Stimulated activated CD4-positive, alpha-beta T cell treated with anti-CD3 and anti-CD28 coated beads, Interleukin-12 subunit alpha, Interleukin-12 subunit beta, amount 100 ng/mL, for 4 hours (primary cell): ENCODE results near the gene CCL7.

ENCODE experiments used
- DNase-seq: peaks from one replicate; pipeline ENCODE4 v3.0.0-alpha.2; 2020

Gene CCL7

GRCh38 chr17:34248511-34249024, 21.5 kb upstream of the CCL7 start:
- no peak for DNase-seq

DNA sequence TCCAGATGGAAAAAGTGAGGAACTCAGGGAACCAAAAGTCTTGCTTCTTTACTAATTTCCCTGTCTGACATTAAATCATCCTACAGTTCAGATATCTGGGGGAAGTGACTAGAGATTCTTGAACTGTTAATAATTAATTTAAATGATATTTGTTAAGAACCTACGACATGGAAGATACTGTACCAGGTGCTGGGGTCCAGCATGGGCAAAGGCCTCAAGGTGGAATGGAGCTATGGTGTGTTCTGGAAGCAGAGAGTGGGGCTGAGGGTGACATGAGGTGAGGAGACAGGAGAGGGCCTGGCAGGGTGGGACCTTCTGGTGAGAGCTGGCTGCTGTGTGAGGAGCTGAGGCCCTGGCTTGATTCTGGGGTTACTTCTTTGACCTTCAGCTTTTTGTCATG, 21.0 kb upstream of the CCL7 start:
- DNase-seq = no peak

DNA sequence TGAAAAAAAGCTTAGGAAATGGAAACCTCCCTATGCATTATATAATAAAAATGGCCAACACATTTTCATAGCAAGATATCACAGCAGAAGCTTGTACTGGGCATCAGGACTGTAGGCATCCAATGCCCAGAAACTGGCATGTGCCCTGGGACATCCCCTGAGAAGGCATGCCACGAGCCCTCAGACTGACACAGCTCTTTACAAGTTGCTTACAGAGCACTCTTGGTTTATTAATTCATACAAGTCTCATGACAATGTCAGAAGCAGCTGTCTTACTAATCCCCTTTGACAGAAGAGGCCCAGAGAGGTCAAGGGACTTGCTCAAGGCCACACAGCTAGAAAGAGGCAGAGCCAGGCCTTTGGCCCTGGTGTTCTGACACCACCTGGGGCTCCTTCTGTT, 20.5 kb upstream of the CCL7 start:
- no peak for DNase-seq

DNA sequence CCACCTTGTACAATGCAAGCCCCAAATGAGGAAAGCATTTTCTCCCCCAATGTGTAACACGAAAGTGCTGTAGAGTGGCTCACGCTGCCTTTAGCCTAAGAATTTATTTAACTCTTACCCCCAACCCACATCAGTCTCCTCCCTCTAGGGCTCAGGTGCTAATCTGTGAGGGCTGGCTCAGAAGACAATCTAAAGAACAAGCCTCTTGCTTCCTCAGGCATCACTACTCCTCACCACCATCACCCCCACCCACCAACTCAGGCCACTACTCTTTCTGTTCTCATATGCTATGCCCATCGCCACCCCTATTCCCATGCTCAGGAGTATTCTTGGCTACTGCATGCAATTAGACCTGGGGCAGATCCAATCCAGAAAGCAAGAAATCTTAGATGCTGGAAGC, 18.8 kb upstream of the CCL7 start:
- no peak for DNase-seq

GRCh38 chr17:34252095-34252443, 18.0 kb upstream of the CCL7 start:
- no peak for DNase-seq

GRCh38 chr17:34252444-34253138, 17.4 kb upstream of the CCL7 start:
- DNase-seq = no peak

DNA sequence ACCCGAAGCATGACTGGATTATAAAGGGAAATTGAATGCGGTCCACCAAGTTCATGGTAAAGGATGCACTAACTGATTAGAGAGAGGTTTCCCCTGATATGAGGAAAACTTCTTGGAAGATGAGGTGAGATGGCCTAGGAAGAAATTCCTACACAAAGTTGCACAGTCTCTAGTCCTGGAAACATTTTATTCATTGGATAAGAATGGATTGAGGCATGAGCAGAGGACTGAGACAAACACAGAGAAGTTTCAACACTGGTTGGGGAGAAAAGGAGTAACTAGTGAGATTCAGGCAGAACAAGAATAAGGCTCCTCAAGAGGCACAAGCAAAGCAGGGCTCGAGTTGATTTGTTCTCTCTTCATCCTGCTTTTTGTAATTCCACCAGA, 16.9 kb upstream of the CCL7 start:
- no peak for DNase-seq

- no peak for DNase-seq
Measured at GRCh38 chr17:34254146-34254545, 15.9 kb upstream of the CCL7 start.

- no peak for DNase-seq
Measured at GRCh38 chr17:34254651-34255380, 15.2 kb upstream of the CCL7 start, which contains the start of gene CCL2. Gene CCL2, plus strand, starts transcription at chr17:34255285. Its CDS starts 65 bp downstream, at chr17:34255350.

DNA sequence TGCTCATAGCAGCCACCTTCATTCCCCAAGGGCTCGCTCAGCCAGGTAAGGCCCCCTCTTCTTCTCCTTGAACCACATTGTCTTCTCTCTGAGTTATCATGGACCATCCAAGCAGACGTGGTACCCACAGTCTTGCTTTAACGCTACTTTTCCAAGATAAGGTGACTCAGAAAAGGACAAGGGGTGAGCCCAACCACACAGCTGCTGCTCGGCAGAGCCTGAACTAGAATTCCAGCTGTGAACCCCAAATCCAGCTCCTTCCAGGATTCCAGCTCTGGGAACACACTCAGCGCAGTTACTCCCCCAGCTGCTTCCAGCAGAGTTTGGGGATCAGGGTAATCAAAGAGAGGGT, 14.7 kb upstream of the CCL7 start:
- DNase-seq = no peak

DNA sequence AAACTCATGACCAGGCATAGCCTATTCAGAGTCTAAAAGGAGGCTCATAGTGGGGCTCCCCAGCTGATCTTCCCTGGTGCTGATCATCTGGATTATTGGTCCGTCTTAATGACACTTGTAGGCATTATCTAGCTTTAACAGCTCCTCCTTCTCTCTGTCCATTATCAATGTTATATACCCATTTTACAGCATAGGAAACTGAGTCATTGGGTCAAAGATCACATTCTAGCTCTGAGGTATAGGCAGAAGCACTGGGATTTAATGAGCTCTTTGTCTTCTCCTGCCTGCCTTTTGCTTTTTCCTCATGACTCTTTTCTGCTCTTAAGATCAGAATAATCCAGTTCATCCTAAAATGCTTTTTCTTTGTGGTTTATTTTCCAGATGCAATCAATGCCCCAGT, 14.2 kb upstream of the CCL7 start:
- DNase-seq = no peak

DNA sequence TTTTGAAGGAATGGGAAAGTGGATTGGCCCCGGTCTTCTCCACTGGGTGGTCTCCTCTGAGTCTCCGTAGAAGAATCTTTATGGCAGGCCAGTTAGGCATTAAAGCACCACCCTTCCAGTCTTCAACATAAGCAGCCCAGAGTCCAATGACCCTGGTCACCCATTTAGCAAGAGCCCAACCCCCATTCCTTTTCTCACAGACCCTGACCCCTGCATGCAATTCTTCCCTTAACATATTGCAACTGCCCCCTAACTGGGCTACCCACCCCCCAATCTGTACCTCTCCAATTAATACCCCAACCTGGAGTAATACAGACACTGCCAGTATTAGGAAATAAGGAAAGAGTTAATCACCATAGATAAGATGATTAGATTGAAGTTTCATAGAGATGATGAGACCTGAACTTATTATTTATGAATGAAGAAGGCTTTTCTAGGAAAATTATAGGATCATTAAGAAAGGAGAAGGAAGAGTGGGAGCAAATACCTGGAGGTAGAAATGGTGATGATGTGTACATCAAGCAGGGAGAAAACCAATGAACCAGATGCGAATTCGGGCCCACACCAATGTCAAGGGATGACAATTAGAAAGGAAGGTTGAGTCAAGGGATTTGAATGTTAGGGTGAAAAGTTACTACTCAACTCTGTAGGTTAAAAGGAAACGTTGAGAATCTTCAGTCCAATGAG, 12.6 kb upstream of the CCL7 start:
- no peak for DNase-seq

- no peak for DNase-seq
Measured at GRCh38 chr17:34257986-34258326, 12.1 kb upstream of the CCL7 start.

DNA sequence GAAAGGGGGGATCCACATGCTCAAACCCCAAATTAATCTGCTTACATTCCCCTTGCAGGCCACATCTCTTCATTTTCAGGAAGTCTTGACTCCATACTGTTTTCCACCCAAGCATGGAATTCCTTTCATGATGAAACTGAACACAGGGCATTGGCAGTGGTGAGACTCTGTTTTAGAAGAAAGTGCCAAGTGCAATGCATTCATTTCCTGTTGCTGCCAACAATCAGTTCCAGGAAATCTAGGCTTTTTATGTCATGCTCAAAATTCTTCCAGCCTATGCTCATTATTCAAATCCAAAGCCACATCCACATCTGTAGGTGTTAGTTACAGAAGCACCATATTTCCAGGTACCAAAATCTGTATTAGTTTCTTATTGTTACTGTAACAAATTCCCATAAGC, 10.9 kb upstream of the CCL7 start:
- no peak for DNase-seq

DNA sequence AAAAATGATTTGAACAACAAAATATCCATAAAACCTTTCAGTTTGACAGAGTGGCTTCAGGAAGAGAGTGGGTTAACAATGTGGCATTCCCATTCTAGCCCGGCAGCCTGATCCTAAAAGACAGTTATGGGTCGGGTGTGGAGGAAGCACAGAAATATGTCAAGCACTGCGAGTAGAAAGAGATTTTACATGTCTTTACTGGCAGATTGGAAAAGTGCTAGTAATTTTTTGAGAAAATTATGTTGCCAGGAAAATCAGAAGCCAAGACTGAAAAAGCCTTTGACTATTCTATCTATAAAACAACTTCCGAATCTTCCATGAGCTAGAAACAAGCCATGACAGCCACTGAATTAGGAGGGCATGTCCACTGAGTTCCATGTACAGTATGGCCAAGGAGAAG, 9.2 kb upstream of the CCL7 start:
- no peak for DNase-seq

DNA sequence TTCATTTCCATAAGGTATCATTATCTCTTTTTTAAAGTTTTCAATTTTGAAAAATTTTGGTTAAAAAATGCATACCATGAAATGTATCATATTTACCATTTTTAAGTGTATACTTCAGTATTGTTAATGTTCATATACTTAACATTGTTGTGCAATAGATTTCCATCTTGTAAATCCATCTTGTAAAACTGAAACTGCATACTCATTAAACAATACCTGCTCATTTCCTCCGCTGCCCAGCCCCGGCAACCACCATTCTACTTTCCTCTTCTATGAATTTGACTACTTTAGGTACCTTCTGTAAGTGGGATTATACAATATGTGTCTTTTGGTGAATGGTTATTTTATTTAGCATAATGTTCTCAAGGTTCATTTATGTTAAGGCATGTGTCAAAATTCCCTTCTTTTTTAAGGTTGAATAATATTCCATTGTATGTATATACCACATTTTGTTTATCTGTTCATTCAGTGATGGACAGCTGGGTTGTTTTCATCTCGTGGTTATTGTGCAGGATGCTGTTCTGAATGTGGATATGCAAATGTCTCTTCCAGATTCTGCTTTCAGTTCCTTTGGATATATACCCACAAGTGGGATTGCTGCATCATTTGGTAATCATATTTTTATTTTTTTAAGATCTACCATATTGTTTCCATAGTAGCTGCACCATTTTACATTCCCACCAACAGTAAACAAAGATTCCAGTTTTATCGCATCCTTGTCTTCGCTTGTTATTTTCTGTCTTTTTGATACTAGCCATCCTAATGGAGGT, 8.3 kb upstream of the CCL7 start:
- DNase-seq = no peak

- no peak for DNase-seq
Measured at GRCh38 chr17:34265711-34266110, 4.3 kb upstream of the CCL7 start.

DNA sequence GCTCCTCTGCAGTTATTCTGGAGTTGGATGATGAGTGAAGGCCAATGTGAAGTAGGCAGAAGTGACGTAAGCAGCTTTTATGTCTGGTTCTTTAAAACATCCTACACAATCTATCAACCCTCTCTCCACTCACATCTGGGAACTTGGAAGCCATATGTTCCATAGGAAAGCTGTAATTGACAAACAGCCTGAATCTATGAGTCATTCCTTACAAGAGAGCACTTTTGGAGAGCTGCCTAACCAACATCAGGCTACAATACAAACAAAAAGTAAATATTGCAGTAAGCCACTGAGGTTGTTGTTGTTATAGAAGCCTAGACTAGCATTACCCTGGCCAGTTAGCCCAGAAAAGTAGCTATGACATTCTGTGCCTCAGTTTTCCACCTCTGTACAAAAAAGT, 5.9 kb downstream of the CCL7 start:
- DNase-seq = no peak

GRCh38 chr17:34276826-34277225, 6.8 kb downstream of the CCL7 start:
- no peak for DNase-seq

- DNase-seq = no peak
Measured at GRCh38 chr17:34283571-34283970, 13.6 kb downstream of the CCL7 start.

- no peak for DNase-seq
Measured at GRCh38 chr17:34285286-34285792, 15.3 kb downstream of the CCL7 start, which contains the start of gene CCL11. Gene CCL11, plus strand, starts transcription at chr17:34285742. Its CDS starts 67 bp downstream, at chr17:34285809.

DNA sequence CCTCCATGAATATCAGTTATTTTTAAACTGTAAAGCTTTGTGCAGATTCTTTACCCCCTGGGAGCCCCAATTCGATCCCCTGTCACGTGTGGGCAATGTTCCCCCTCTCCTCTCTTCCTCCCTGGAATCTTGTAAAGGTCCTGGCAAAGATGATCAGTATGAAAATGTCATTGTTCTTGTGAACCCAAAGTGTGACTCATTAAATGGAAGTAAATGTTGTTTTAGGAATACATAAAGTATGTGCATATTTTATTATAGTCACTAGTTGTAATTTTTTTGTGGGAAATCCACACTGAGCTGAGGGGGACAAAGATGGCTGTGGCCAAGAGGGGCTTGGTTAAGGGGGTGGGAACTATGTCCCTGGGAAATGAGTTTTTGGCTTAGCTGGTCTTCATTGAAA, 17.9 kb downstream of the CCL7 start:
- no peak for DNase-seq

GRCh38 chr17:34290586-34290985, 20.6 kb downstream of the CCL7 start:
- no peak for DNase-seq
